Smooth muscle cell of the brain vasculature (primary cell): ENCODE data around the gene CPB1.

ENCODE experiments used
- DNase-seq: peaks from one replicate; pipeline ENCODE4 v3.0.0-alpha.2; 2012; ENCODE audit warnings: low read depth, low spot score

CPB1 gene

DNA sequence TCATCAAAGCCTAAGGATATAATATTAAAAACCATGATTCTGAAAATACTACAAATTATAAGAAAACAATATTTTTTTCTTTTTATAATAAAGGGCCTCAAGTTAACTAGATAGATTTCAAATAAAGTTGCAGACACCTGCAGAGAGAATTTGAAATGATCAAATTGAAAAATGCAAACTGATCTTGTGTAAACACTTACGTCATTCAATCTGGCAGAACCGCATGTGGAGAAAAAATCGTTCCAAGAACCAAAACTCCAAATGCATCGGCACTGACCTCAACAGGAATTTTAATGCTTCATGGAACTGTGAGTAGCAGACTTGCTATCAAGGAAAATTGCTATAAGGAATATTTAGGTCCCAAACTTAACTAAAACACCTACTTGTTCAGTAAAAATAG, 54.7 kb downstream of the CPB1 start:
- DNase-seq = peak; percentile 53

DNA sequence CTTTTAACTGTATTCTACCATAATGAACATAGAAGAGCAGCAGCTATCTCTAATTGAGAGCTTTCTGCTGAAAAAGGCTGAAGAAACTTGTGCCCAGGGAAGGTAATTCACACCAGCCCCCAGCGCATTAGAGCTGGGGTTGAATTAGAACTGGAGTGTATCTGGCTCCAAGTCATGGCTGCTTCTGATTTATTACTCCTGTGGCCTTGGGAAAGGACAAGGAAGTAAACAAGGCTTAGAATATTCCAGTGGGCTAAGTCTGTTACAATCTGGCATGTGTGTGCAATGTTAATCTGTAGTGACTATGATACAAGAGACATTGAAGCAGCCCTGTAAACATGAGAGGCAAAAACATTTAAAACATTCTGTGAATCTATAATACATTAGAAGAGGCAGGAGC, 55.6 kb downstream of the CPB1 start:
- DNase-seq = no peak

DNA sequence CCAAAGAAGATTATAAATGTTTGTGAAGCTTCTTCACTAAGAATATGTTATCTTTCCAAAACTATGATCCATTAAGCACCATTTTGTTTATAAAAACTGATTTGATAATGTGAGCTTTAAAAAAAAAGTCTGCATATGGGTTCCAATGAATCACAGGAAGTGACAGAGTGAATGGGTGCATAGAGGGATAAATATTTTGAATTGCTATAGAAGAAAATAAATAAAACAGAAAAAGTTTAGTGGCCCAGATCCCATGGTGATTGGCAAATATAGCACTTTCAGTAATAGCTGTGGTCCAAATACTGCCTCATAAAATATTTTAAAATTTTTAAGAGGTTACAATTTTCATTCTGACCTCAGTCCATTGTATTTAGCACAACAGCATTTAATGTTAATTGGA, 56.6 kb downstream of the CPB1 start:
- DNase-seq = no peak

DNA sequence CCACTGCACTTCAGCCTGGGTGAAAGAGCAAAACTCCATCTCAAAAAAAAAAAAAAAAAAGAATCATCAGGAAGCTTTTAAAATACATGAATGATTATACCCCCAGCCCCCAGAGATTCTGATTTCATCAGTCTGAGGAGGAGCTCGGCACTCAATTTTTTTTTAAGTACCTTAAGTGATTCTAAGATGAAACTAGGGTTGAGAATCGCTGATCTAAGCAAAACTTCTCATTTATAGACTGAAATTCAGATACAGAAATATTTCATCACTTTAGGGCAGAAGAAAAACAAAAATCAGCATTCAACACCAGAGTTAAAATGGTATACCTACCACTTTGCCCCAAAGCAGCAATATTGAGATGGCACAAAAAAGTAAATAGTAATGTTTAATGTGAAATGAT, 62.2 kb downstream of the CPB1 start:
- no peak for DNase-seq

DNA sequence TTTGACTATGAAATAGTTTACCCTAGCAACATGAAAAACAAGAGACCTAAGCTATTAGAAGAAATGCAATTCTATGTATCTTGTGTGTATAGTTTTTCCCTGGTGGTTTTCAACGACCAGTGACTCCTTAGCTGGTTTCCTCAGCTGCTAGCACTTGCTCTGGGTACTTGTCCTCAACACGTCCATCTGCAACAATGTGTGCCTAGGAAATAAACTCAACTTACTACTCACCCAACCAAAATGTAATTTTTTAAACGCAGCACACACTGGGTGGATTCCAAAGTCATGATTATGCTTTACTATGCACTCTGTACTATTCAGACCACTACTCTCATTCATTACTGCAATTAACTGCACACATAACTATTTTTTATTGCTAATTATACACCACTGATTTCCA, 68.5 kb downstream of the CPB1 start:
- no peak for DNase-seq

DNA sequence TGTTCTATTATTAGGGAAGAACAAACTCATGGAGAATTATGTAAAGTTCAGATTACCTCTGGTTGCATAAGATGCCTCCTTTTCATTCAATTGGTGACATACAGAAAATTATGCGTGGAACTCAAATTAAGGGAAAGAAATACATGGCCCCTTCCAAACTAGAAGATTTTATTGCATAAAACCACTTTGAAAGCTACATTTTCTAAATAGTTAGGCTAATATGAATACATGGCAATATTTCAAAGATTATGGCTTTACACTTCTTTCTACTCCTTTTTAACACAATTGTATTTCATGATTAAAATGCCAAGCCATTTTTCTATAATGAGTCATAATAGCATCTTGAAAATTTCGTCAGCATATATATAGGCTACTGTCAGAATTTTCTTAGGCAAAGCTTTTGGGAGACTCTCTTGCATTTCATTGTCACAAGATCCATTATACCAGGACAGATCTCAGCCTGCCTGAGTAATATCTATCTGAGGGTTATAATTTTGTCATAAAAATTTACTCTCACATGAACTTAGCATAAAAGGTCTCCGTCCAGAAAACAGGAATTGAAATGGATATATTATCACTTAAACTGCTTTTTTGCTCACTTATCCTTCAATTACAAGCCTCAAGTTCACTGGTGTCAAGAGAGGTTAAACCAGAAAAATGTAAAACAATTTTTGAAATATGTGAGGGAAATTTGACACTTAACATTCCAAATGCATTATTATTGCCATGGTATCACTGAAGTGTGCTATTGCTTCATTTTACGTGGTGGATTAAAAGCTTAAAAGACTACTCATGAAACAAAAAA, 74.6 kb downstream of the CPB1 start:
- DNase-seq = no peak

DNA sequence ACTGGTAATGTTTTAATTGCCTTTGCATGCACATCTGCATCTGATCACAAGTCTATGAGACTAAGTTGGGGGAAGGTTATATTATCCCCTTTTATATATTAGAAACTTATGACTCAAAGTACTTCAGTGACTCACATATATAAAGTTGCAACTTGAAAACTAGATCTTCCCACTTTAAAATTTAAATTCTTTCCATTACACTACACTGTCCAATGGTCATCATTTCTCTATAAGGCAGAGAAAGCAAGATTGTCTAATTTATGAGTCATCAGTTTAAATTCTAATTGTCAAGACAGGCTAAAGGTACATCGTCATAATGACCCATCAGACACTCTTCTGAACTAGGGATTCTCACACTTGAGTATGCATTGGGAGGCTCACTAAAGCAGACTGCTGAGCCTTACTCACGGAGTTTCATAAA, 75.4 kb downstream of the CPB1 start:
- DNase-seq = no peak

DNA sequence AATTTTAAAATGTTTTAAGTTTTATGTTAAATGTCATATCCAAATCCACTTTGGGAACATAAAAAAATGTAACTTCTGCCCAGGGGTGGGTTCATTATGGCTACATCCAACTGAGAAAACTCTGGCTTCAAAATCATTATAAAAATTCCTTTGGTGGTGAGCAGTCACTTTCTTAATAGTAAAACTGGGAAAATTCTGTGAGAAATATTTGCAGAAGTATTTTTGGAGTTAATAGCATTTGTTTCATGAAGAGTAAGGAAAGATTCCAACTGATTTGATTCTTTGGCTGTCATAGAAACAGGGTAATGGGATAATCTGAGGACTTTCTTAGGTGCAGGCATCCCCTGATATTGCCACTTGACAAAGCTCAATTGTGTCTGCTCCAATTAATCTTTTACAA, 76.3 kb downstream of the CPB1 start:
- no peak for DNase-seq

DNA sequence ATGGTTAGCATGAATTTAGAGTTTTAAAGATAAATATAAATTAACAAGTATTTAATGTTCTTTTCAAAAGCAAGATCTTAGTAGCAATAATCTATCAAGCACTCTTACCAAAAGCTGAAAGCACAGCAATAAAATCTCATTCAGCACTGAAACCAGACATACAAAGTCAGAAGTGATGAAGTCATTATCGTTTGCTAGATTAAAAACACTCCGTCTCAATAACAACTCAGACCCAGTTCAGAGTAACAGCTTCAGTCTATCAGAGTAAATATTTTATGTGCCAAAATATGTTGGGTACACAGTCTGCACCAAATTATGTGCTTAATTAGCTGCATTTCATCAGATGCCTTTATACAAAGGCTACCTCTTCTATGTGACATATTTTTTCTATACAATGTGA, 79.1 kb downstream of the CPB1 start:
- no peak for DNase-seq
